ENCODE measurements around the gene MESP1. TPM values are rescaled to one million over a fixed set of nuclear protein-coding genes. Genes with fewer than 3 reads are reported as not detected.

Gene MESP1
- total RNA-seq, 4 donors from 2014 or later = 0.61 to 1.7 (median 1.3) TPM

- intact Hi-C loops (cut with DNase I; ENCODE audit: low total_unique reads) = no loop called here
- H3K4me3 ChIP-seq (ENCODE audit: low read depth, poor library complexity, severe bottlenecking) = no peak overlapping the region
- TF ChIP-seq CTCF (IDR thresholded peaks at IDR 0.05) (no peak), POLR2A (IDR thresholded peaks at IDR 0.05) (no peak)
- no peak for DNase-seq (ENCODE audit: low spot score in 2 of 2)
- 64 to 81% methylated on average over 5 of the region's 5 CpGs for WGBS, 2 donors
Observed at GRCh38 chr15:89751748-89752147, 699 bp upstream of the MESP1 start.

- TF ChIP-seq CTCF (IDR thresholded peaks at IDR 0.05) = no peak
- H3K4me3 ChIP-seq (ENCODE audit: low read depth, poor library complexity, severe bottlenecking) = peak overlapping the region; percentile 18
- DNase-seq (ENCODE audit: low spot score in 2 of 2) = no peak
- 7 to 12% methylated on average over 19 to 30 of the region's 41 CpGs for WGBS, 2 donors
- intact Hi-C loops (cut with DNase I; ENCODE audit: low total_unique reads) = loop anchor here (5.0 kb wide), 1 partner anchor 1362 kb away; no protein-coding TSS in a partner anchor
Observed at GRCh38 chr15:89749951-89750559, 994 bp downstream of the MESP1 start.

GRCh38 chr15:89749526-89749925 lies 1.5 kb downstream of the MESP1 start:
- no peak for TF ChIP-seq POLR2A (IDR thresholded peaks at IDR 0.05)
- no peak for TF ChIP-seq CTCF (IDR thresholded peaks at IDR 0.05)
- DNase-seq (ENCODE audit: low spot score in 2 of 2) = no peak
- intact Hi-C loops (cut with DNase I; ENCODE audit: low total_unique reads) = loop anchor here (5.0 kb wide), 1 partner anchor 1363 kb away; no protein-coding TSS in a partner anchor
- WGBS, 2 donors = 81 to 84% methylated on average over 4 of the region's 4 CpGs
- H3K4me3 ChIP-seq (ENCODE audit: low read depth, poor library complexity, severe bottlenecking) = no peak overlapping the region

GRCh38 chr15:89749054-89749453 lies 2.0 kb downstream of the MESP1 start:
- TF ChIP-seq POLR2A (IDR thresholded peaks at IDR 0.05) (no peak), CTCF (IDR thresholded peaks at IDR 0.05) (no peak)
- no peak for DNase-seq (ENCODE audit: low spot score in 2 of 2)
- intact Hi-C loops (cut with DNase I; ENCODE audit: low total_unique reads) = loop anchor here (5.0 kb wide), 1 partner anchor 1363 kb away; no protein-coding TSS in a partner anchor
- WGBS, 2 donors = 90 to 93% methylated on average over 7 of the region's 7 CpGs
- H3K4me3 ChIP-seq (ENCODE audit: low read depth, poor library complexity, severe bottlenecking) = no peak overlapping the region

- TF ChIP-seq POLR2A (IDR thresholded peaks at IDR 0.05) (no peak), CTCF (IDR thresholded peaks at IDR 0.05) (no peak)
- no peak for DNase-seq (ENCODE audit: low spot score in 2 of 2)
- H3K4me3 ChIP-seq (ENCODE audit: low read depth, poor library complexity, severe bottlenecking) = no peak overlapping the region
- intact Hi-C loops (cut with DNase I; ENCODE audit: low total_unique reads) = loop anchor here (5.0 kb wide), 1 partner anchor 1364 kb away; no protein-coding TSS in a partner anchor
- WGBS, 2 donors = 71% methylated on average over 28 of the region's 28 CpGs
Observed at GRCh38 chr15:89747708-89748682, 3.1 kb downstream of the MESP1 start.
